Measurements from ENCODE around the gene CDKAL1.

Gene CDKAL1

GRCh38 chr6:20929283-20929682, 395.0 kb downstream of the CDKAL1 start:
- no peak for DNase-seq (ENCODE audit: low read depth, low spot score)
- H3K27me3 ChIP-seq (ENCODE audit: insufficient read depth, insufficient read length) = no peaks in the 10 kb centered on the region
- H3K9ac ChIP-seq (ENCODE audit: insufficient read length, low read depth) = no peak overlapping the region
- H3K4me1 ChIP-seq (ENCODE audit: insufficient read depth, insufficient read length) = no peaks in the 10 kb centered on the region
- no peak overlapping the region for H3K4me3 ChIP-seq (ENCODE audit: insufficient read length, low read depth)
- no peak for TF ChIP-seq ZNF274 (IDR thresholded peaks at IDR 0.05; ENCODE audit: low read depth, low read length)
- no peak for TF ChIP-seq SUZ12 (IDR thresholded peaks at IDR 0.05; ENCODE audit: extremely low read depth, insufficient read depth, insufficient read length)
- no peak for TF ChIP-seq YY1 (IDR thresholded peaks at IDR 0.05; ENCODE audit: insufficient read depth, insufficient read length)
- H3K9me3 ChIP-seq (ENCODE audit: insufficient read depth, low read length) = no peaks in the 10 kb centered on the region
- H3K36me3 ChIP-seq (ENCODE audit: insufficient read depth, insufficient read length, low read length) = no peaks in the 10 kb centered on the region

DNA sequence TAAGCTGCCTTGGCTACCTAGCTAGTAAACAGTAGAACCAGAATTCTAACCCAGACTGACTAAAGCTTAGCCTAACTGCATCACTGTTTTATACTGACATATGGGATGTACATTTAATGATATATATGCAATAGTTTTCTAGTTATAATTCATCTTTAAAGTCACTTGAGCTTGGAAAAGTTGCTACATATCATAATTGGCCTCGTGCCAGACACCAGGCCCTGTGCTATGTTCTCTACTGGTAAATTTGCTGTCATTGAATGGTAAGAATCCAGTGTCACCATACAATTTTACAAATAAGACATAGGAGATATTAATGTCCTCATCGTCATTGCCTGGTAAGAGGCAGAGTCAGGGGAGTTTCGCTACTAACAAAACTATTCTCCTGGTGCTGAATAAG, 396.8 kb downstream of the CDKAL1 start:
- Histone ChIP-seq H3K9me3 (ENCODE audit: insufficient read depth, low read length) (no peaks in the 10 kb centered on the region), H3K36me3 (ENCODE audit: insufficient read depth, insufficient read length, low read length) (no peaks in the 10 kb centered on the region), H3K9ac (ENCODE audit: insufficient read length, low read depth) (no peak overlapping the region), H3K27me3 (ENCODE audit: insufficient read depth, insufficient read length) (no peaks in the 10 kb centered on the region), H3K4me3 (ENCODE audit: insufficient read length, low read depth) (no peak overlapping the region), H3K4me1 (ENCODE audit: insufficient read depth, insufficient read length) (no peaks in the 10 kb centered on the region)
- TF ChIP-seq ZNF274 (IDR thresholded peaks at IDR 0.05; ENCODE audit: low read depth, low read length) (no peak), SUZ12 (IDR thresholded peaks at IDR 0.05; ENCODE audit: extremely low read depth, insufficient read depth, insufficient read length) (no peak), YY1 (IDR thresholded peaks at IDR 0.05; ENCODE audit: insufficient read depth, insufficient read length) (no peak)
- DNase-seq (ENCODE audit: low read depth, low spot score) = no peak

DNA sequence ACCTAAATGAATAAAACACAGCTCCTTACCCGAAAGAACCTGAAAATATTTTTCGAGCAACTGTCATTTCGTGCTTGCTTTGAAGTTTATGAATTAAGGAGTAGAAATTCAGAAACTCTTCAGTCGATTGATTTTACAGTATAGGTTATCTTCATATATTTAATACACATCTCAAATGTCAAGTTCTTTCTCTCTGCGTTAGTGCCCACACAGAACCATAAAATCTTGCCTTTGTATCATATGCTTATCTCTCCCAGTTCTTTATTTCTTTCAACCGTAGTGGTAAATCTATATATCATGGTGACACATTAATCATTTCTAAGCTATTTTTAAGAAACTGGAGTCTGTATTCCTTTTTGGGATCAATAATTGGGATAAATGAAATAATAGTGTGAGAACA, 397.5 kb downstream of the CDKAL1 start:
- H3K27me3 ChIP-seq (ENCODE audit: insufficient read depth, insufficient read length) = no peaks in the 10 kb centered on the region
- H3K9me3 ChIP-seq (ENCODE audit: insufficient read depth, low read length) = no peaks in the 10 kb centered on the region
- no peak overlapping the region for H3K9ac ChIP-seq (ENCODE audit: insufficient read length, low read depth)

DNA sequence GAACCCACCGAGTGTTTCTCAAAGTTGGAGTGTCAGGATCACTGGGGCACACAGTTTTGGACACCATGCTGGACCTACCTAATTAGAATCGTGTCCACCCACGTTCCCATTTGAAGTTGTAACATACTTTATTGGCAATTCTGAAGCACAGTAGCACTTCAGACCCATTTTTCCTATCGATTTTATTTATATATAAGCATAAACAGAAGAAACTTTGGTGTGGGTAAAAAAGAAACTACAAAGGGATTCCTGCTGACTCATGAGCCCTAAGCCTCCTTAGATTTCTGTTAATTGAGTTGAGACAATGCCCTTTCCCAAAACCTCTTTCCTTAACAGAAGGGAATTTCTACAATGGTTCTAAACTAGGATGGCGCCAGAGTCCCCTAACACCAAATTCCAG, 398.0 kb downstream of the CDKAL1 start:
- no peak for DNase-seq (ENCODE audit: low read depth, low spot score)
- no peaks in the 10 kb centered on the region for H3K9me3 ChIP-seq (ENCODE audit: insufficient read depth, low read length)
- no peak overlapping the region for H3K4me3 ChIP-seq (ENCODE audit: insufficient read length, low read depth)
- TF ChIP-seq SUZ12 (IDR thresholded peaks at IDR 0.05; ENCODE audit: extremely low read depth, insufficient read depth, insufficient read length) = no peak
- no peak for TF ChIP-seq YY1 (IDR thresholded peaks at IDR 0.05; ENCODE audit: insufficient read depth, insufficient read length)
- no peak for TF ChIP-seq ZNF274 (IDR thresholded peaks at IDR 0.05; ENCODE audit: low read depth, low read length)
- H3K27me3 ChIP-seq (ENCODE audit: insufficient read depth, insufficient read length) = no peaks in the 10 kb centered on the region
- no peaks in the 10 kb centered on the region for H3K4me1 ChIP-seq (ENCODE audit: insufficient read depth, insufficient read length)
- H3K36me3 ChIP-seq (ENCODE audit: insufficient read depth, insufficient read length, low read length) = no peaks in the 10 kb centered on the region
- H3K9ac ChIP-seq (ENCODE audit: insufficient read length, low read depth) = no peak overlapping the region

More for the DNA sequence above, 397.5 kb downstream of the CDKAL1 start:
- Histone ChIP-seq H3K4me1 (ENCODE audit: insufficient read depth, insufficient read length) (no peaks in the 10 kb centered on the region), H3K36me3 (ENCODE audit: insufficient read depth, insufficient read length, low read length) (no peaks in the 10 kb centered on the region), H3K4me3 (ENCODE audit: insufficient read length, low read depth) (no peak overlapping the region)
- DNase-seq (ENCODE audit: low read depth, low spot score) = no peak
- TF ChIP-seq SUZ12 (IDR thresholded peaks at IDR 0.05; ENCODE audit: extremely low read depth, insufficient read depth, insufficient read length) (no peak), YY1 (IDR thresholded peaks at IDR 0.05; ENCODE audit: insufficient read depth, insufficient read length) (no peak), ZNF274 (IDR thresholded peaks at IDR 0.05; ENCODE audit: low read depth, low read length) (no peak)

DNA sequence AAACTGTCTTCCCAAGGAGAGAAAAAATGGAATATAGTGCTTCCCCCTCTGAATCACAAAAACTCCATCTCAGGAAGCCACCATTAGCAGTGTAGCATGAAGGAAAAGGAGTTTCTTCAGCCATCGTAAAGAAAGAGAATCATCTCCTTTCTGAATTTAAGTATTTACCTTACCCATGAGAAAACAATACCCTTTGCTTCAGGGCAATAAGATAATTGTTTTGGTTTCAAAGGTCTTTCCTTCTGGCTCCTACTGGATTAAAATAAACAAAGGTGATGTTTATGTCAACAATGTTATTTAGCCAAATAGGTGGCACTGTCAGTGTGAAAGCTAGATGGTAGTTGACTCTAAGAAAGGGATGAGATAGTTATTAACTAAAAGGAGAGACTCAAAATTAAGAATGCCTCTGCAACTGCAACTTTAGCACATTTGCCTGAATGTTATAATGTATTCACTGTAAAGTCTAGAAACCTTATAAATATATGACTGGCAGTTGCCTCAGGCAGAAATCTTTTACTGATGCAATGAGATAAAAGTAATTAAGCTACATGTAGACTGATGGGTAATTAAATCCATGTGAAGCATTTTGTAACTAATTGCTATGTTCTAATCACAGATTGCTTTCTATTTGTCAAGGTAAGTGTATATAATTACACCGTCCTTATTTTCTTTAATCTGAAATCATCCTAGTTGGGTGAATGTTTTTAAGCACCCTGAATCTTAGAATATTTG, 399.0 kb downstream of the CDKAL1 start:
- H3K36me3 ChIP-seq (ENCODE audit: insufficient read depth, insufficient read length, low read length) = no peaks in the 10 kb centered on the region
- TF ChIP-seq YY1 (IDR thresholded peaks at IDR 0.05; ENCODE audit: insufficient read depth, insufficient read length) = no peak
- TF ChIP-seq SUZ12 (IDR thresholded peaks at IDR 0.05; ENCODE audit: extremely low read depth, insufficient read depth, insufficient read length) = no peak
- no peak for TF ChIP-seq ZNF274 (IDR thresholded peaks at IDR 0.05; ENCODE audit: low read depth, low read length)
- no peak overlapping the region for H3K4me3 ChIP-seq (ENCODE audit: insufficient read length, low read depth)
- no peaks in the 10 kb centered on the region for H3K9me3 ChIP-seq (ENCODE audit: insufficient read depth, low read length)
- H3K27me3 ChIP-seq (ENCODE audit: insufficient read depth, insufficient read length) = no peaks in the 10 kb centered on the region
- H3K9ac ChIP-seq (ENCODE audit: insufficient read length, low read depth) = no peak overlapping the region
- no peak for DNase-seq (ENCODE audit: low read depth, low spot score)
- no peaks in the 10 kb centered on the region for H3K4me1 ChIP-seq (ENCODE audit: insufficient read depth, insufficient read length)

DNA sequence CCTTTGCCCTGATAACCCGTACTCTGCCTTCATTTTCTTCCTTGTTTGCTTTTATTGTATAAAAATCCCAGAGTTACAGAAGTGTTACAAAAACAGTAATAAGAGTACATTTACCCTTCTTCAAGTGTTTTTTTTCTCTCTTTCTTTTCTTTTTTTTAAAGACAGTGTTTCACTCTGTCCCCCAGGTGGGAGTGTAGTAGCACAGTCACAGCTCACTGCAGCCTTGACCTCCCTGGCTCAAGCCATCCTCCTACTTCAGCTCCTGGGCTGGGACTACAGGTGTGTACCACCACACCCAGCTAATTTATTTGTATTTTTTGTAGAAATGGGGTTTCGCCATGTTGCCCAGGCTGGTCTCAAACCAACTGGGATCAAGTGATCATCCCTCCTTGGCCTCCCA, 402.7 kb downstream of the CDKAL1 start:
- TF ChIP-seq YY1 (IDR thresholded peaks at IDR 0.05; ENCODE audit: insufficient read depth, insufficient read length) = no peak
- no peak for TF ChIP-seq ZNF274 (IDR thresholded peaks at IDR 0.05; ENCODE audit: low read depth, low read length)
- TF ChIP-seq SUZ12 (IDR thresholded peaks at IDR 0.05; ENCODE audit: extremely low read depth, insufficient read depth, insufficient read length) = no peak
- H3K4me1 ChIP-seq (ENCODE audit: insufficient read depth, insufficient read length) = no peaks in the 10 kb centered on the region
- no peak overlapping the region for H3K4me3 ChIP-seq (ENCODE audit: insufficient read length, low read depth)
- H3K9ac ChIP-seq (ENCODE audit: insufficient read length, low read depth) = no peak overlapping the region
- DNase-seq (ENCODE audit: low read depth, low spot score) = no peak
- H3K9me3 ChIP-seq (ENCODE audit: insufficient read depth, low read length) = no peaks in the 10 kb centered on the region
- no peaks in the 10 kb centered on the region for H3K27me3 ChIP-seq (ENCODE audit: insufficient read depth, insufficient read length)
- H3K36me3 ChIP-seq (ENCODE audit: insufficient read depth, insufficient read length, low read length) = no peaks in the 10 kb centered on the region

GRCh38 chr6:20939161-20939775, 405.0 kb downstream of the CDKAL1 start:
- no peak overlapping the region for H3K9ac ChIP-seq (ENCODE audit: insufficient read length, low read depth)
- DNase-seq (ENCODE audit: low read depth, low spot score) = no peak
- no peak overlapping the region for H3K4me3 ChIP-seq (ENCODE audit: insufficient read length, low read depth)
- H3K9me3 ChIP-seq (ENCODE audit: insufficient read depth, low read length) = peaks cover 6% of the 10 kb centered on the region
- H3K36me3 ChIP-seq (ENCODE audit: insufficient read depth, insufficient read length, low read length) = no peaks in the 10 kb centered on the region
- H3K27me3 ChIP-seq (ENCODE audit: insufficient read depth, insufficient read length) = no peaks in the 10 kb centered on the region
- no peaks in the 10 kb centered on the region for H3K4me1 ChIP-seq (ENCODE audit: insufficient read depth, insufficient read length)
- TF ChIP-seq SUZ12 (IDR thresholded peaks at IDR 0.05; ENCODE audit: extremely low read depth, insufficient read depth, insufficient read length) (no peak), YY1 (IDR thresholded peaks at IDR 0.05; ENCODE audit: insufficient read depth, insufficient read length) (no peak)
